Lower leg skin (tissue), 4 donors: ENCODE measurements around the gene CLASP2. TPM values are rescaled to one million over a fixed set of nuclear protein-coding genes. Genes with fewer than 3 reads are reported as not detected.
"Not testable (repeated sequence)": the region's sequence is repeated elsewhere in the genome, so short reads cannot be mapped to it uniquely, and the experiment has no call there.

Experiments
- DNase-seq, 2 donors: peaks; one replicate each; pipeline ENCODE4 v3.0.0-alpha.2; 2019; ENCODE audit warnings: low spot score in 2 of 2
- H3K4me3 ChIP-seq: fragments of 200-600 bp; sonication (generic); 2 replicates; pipeline ENCODE4 v1.5.1; 2017; ENCODE audit warnings: mild to moderate bottlenecking, low read depth; ENCODE audit not compliant: poor library complexity, severe bottlenecking
- POLR2A ChIP-seq, 2 donors: fragments of 450-650 bp; IDR thresholded peaks; one replicate each; pipeline ENCODE4 v1.6.1; 2016 to 2017; ENCODE audit warnings: antibody characterized with exemption in 2 of 2, mild to moderate bottlenecking in 1 of 2, moderate library complexity in 1 of 2
- WGBS, 2 donors: methylation state at CpG; one replicate each; pipeline ENCODE4 v1.1.5; 2018; 5-methylcytosine and 5-hydroxymethylcytosine counted together
- intact Hi-C: fragments of 100-400 bp; cut with DNase I; formaldehyde crosslinking; loops from one replicate; pipeline ENCODE4 v1.15.0; 2023; ENCODE audit warnings: low total_unique reads
- total RNA-seq, 4 donors: library from RNA; depleted of rRNA; stranded (reverse); fragments of >200 nt; gene quantifications; one replicate each; pipeline ENCODE4 v1.1.0, GENCODE V29; 2016
- TF ChIP-seq, protein P1 (sequence below), 3 donors: fragments of 450-650 bp; IDR thresholded peaks; one replicate each; pipeline ENCODE4 v1.5.1; 2016; ENCODE audit warnings: antibody characterized with exemption in 3 of 3, mild to moderate bottlenecking in 3 of 3, moderate library complexity in 2 of 3

CLASP2 gene
- total RNA-seq, 4 donors from 2014 or later = 27.2 to 76.8 (median 49.8) TPM

DNA sequence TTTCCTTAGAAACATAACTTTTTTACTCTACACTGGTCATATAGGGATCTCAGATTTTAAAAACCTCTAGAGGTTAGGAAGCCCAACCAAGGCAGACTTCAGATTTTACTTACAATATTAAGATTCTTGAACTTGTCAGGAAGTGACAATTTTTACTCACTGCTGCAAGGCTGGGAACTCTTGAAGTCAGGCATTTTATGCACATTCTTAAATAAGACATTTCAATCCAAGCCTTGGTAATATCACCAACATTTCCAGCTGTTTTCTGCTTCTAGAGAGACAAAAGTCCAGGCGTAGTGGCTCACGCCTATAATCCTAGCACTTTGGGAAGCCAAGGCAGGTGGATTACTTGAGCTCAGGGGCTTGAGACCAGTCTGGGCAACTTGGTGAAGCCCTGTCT, 244.2 kb downstream of the CLASP2 start:
- TF ChIP-seq, protein P1, sequence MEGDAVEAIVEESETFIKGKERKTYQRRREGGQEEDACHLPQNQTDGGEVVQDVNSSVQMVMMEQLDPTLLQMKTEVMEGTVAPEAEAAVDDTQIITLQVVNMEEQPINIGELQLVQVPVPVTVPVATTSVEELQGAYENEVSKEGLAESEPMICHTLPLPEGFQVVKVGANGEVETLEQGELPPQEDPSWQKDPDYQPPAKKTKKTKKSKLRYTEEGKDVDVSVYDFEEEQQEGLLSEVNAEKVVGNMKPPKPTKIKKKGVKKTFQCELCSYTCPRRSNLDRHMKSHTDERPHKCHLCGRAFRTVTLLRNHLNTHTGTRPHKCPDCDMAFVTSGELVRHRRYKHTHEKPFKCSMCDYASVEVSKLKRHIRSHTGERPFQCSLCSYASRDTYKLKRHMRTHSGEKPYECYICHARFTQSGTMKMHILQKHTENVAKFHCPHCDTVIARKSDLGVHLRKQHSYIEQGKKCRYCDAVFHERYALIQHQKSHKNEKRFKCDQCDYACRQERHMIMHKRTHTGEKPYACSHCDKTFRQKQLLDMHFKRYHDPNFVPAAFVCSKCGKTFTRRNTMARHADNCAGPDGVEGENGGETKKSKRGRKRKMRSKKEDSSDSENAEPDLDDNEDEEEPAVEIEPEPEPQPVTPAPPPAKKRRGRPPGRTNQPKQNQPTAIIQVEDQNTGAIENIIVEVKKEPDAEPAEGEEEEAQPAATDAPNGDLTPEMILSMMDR (IDR thresholded peaks at IDR 0.05) = no peak
- no peak for TF ChIP-seq POLR2A (IDR thresholded peaks at IDR 0.05)
- DNase-seq = no peak
- no peak overlapping the region for H3K4me3 ChIP-seq
- intact Hi-C loops = no loop called here
- 98 to 100% methylated on average over 2 of the region's 2 CpGs for WGBS, 2 donors

DNA sequence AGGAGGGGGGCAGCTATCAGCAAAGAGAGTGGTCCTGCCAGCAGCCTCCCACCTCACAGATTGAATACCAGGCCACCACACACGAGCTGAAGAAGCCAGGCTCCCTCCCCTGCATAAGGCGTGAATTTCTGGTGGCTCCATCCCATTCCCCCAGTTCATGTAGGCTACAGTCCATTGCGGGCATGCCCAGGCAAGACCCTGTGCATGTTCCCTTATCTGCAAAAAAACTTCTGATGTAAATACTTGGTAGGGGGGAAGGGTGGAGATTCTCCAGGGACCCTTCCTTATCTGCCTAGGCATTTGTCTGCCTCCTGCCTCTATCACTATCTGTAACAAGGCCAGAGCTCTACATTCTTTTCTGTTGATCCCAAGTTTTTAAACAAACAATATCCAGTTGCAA, 250.3 kb downstream of the CLASP2 start:
- H3K4me3 ChIP-seq = no peak overlapping the region
- TF ChIP-seq POLR2A (IDR thresholded peaks at IDR 0.05) = no peak
- 91 to 93% methylated on average over 3 of the region's 3 CpGs for WGBS, 2 donors
- DNase-seq = no peak
- intact Hi-C loops = no loop called here

DNA sequence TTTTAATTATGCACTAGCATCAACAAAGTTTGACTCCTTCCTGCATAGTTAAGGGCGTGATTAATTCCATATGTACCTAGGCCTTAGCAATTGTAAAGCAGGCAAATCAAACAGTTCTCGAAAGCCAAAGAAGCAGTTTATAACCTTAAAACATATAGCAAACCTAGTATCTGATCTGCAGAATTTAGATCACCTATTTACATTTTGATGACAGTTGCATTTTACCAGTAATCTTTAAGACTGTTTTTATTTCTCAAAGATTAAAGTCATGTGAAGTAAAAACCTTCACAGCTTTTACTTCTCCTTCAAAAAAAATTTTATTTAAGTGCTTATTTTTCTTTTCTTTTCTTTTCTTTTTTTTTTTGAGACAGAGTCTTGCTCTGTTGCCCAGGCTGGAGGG, 257.0 kb downstream of the CLASP2 start:
- intact Hi-C loops = no loop called here
- no peak for DNase-seq
- TF ChIP-seq, protein P1 (IDR thresholded peaks at IDR 0.05) = no peak
- TF ChIP-seq POLR2A (IDR thresholded peaks at IDR 0.05) = no peak

DNA sequence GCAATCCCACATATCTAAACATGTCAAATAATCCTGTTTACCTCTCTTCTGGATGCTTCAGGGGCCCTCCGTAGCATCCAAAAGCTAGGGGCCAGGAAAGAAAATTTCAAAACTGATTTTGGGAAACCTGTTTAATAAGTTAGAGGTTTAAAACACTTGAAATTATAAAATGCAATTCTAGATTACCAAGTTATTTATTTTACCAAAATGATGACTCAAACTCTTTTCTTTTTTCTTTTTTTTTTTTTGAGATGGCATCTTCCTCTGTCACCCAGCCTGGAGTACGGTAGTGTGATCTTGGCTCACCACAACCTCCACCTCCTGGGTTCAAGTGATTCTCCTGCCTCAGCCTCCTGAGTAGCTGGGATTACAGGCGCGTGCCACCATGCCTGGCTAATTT, 258.5 kb downstream of the CLASP2 start:
- H3K4me3 ChIP-seq, intact Hi-C loops, DNase-seq: not testable (repeated sequence)
- WGBS, 2 donors = 92 to 99% methylated on average over 4 of the region's 4 CpGs

More for the DNA sequence above, 257.0 kb downstream of the CLASP2 start:
- H3K4me3 ChIP-seq = no peak overlapping the region
- 89 to 90% methylated on average over 2 of the region's 2 CpGs for WGBS, 2 donors

DNA sequence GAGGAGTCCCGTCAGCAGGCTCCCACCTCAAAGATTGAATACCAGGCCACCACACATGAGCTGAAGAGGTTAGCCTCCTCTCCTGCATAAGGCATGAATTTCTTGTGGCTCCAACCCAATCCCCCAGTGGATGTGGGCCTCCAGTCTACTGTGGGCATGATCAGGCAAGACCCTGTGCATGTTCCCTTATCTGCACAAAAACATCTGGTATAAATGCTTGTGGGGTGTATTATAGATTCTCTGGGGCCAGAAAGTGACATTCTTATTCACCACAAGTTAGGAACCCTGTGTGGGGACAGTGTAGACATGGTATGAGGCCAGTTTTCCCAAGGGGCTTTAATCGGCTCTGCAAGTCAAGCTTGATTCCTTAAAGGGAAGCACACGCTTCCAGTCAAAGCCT, 259.6 kb downstream of the CLASP2 start:
- H3K4me3 ChIP-seq = no peak overlapping the region
- intact Hi-C loops = no loop called here
- no peak for TF ChIP-seq POLR2A (IDR thresholded peaks at IDR 0.05)
- TF ChIP-seq, protein P1 (IDR thresholded peaks at IDR 0.05) = no peak
- no peak for DNase-seq
- 88 to 96% methylated on average over 3 of the region's 3 CpGs for WGBS, 2 donors

DNA sequence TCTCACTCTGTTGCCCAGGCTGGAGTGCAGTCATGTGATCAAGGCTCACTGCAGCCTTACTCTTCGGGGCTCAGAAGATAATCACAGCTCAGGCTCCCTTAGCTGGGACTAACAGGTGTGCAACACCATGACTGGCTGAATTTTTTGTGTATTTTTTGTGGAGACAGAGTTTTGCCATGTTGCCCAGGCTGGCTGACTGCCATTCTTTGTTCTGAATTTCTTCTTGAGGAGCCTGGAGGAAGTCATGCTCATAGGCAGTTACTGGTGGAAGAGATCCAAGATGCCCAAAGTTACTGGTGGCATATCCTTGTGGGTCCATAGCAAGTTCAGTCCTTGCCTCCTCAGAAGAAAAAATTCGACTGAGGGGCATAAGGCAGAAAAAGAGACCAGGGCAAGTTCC, 261.3 kb downstream of the CLASP2 start:
- DNase-seq = no peak
- TF ChIP-seq, protein P1 (IDR thresholded peaks at IDR 0.05) = no peak
- no peak for TF ChIP-seq POLR2A (IDR thresholded peaks at IDR 0.05)
- 71 to 77% methylated on average over 2 of the region's 2 CpGs for WGBS, 2 donors
- intact Hi-C loops = no loop called here
- H3K4me3 ChIP-seq = no peak overlapping the region

DNA sequence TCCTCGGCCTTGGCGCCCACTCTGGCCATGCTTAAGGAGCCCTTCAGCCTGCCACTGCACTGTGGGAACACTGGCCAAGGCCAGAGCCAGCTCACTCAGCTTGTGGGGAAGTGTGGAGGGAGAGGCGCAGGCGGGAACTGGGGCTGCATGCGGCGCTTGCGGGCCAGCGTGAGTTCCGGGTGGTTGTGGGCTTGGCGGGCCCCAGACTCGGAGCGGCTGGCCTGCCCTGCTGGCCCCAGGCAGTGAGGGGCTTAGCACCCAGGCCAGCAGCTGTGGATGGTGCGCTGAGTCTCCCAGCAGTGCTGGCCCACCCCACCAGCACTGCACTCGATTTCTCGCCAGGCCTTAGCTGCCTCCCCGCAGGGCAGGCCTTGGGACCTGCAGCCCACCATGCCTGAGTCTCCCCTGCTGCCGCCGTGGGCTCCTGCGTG, 264.7 kb downstream of the CLASP2 start:
- no peak for DNase-seq
- 94 to 99% methylated on average over 19 of the region's 19 CpGs for WGBS, 2 donors

DNA sequence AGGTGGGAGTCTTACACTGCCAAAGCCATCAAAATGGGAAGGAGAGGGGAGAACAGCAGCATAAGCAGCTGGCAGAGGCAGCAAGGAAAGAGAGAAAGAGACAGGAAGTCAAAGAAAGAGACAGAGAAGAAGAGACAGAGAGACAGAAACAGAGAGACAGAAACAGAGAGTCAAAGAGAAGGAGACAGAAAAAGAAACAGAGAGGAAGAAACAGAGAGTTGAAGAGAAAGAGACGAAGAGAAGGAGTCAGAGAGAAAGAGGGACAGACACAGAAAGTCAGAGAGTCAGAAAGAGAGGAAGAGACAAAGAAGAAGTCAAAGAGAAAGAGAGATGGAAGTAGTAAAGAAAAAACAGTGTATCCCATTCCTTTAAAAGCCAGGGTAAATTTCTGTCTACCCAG, 266.1 kb downstream of the CLASP2 start:
- intact Hi-C loops, DNase-seq, H3K4me3 ChIP-seq: not testable (repeated sequence)
- 86 to 94% methylated on average over 1 of the region's 1 CpG for WGBS, 2 donors

More for the DNA sequence above, 264.7 kb downstream of the CLASP2 start:
- intact Hi-C loops = no loop called here
- no peak overlapping the region for H3K4me3 ChIP-seq
- TF ChIP-seq POLR2A (IDR thresholded peaks at IDR 0.05) = no peak
- TF ChIP-seq, protein P1 (IDR thresholded peaks at IDR 0.05) = no peak
